DOHH2 (cell line): Measurements from ENCODE around the gene RNF123.

Experiments
- EZH2phosphoT487 ChIP-seq: fragments of 200-600 bp; sonication (generic); IDR thresholded peaks from 2 replicates; pipeline ENCODE4 v1.6.1; 2017; ENCODE audit warnings: borderline replicate concordance, mild to moderate bottlenecking, antibody characterized with exemption, low read length, moderate library complexity, mixed read lengths
- TF ChIP-seq, protein P1 (sequence below): fragments of 200-600 bp; sonication (generic); IDR thresholded peaks from one replicate; pipeline ENCODE4 v1.5.1; 2014; ENCODE audit warnings: antibody characterized with exemption, mild to moderate bottlenecking, low read depth, low read length; ENCODE audit not compliant: poor library complexity, severe bottlenecking

DNA sequence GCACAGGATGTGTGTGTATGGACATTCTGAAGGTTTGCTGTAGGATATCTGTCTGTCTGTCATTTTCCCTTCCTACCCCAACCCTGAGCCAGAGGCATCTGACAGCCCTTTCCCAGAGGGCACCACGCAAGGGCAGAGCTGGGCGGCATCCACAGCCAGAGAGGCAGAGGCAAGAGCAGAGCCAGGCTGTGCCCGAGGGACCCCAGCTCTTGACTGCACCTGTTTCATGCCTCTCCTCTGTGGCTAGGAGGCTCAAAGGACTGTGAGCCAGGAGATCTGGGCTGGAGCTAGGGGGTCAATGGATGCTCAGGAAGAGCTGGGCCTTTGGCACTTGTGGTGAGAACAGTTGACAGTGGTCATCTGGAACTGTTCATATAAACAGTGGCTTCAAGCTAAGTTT is 20.0 kb upstream of the RNF123 start:
- TF ChIP-seq, protein P1, sequence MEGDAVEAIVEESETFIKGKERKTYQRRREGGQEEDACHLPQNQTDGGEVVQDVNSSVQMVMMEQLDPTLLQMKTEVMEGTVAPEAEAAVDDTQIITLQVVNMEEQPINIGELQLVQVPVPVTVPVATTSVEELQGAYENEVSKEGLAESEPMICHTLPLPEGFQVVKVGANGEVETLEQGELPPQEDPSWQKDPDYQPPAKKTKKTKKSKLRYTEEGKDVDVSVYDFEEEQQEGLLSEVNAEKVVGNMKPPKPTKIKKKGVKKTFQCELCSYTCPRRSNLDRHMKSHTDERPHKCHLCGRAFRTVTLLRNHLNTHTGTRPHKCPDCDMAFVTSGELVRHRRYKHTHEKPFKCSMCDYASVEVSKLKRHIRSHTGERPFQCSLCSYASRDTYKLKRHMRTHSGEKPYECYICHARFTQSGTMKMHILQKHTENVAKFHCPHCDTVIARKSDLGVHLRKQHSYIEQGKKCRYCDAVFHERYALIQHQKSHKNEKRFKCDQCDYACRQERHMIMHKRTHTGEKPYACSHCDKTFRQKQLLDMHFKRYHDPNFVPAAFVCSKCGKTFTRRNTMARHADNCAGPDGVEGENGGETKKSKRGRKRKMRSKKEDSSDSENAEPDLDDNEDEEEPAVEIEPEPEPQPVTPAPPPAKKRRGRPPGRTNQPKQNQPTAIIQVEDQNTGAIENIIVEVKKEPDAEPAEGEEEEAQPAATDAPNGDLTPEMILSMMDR, result no peak
- TF ChIP-seq EZH2phosphoT487, result no peak
